ENCODE data around the gene GALNT6. TPM values are rescaled to one million over a fixed set of nuclear protein-coding genes. Genes with fewer than 3 reads are reported as not detected.

The GALNT6 gene, protein sequence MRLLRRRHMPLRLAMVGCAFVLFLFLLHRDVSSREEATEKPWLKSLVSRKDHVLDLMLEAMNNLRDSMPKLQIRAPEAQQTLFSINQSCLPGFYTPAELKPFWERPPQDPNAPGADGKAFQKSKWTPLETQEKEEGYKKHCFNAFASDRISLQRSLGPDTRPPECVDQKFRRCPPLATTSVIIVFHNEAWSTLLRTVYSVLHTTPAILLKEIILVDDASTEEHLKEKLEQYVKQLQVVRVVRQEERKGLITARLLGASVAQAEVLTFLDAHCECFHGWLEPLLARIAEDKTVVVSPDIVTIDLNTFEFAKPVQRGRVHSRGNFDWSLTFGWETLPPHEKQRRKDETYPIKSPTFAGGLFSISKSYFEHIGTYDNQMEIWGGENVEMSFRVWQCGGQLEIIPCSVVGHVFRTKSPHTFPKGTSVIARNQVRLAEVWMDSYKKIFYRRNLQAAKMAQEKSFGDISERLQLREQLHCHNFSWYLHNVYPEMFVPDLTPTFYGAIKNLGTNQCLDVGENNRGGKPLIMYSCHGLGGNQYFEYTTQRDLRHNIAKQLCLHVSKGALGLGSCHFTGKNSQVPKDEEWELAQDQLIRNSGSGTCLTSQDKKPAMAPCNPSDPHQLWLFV
- 10 to 100 TPM; 24.7 to 27.1 TPM for total RNA-seq

DNA sequence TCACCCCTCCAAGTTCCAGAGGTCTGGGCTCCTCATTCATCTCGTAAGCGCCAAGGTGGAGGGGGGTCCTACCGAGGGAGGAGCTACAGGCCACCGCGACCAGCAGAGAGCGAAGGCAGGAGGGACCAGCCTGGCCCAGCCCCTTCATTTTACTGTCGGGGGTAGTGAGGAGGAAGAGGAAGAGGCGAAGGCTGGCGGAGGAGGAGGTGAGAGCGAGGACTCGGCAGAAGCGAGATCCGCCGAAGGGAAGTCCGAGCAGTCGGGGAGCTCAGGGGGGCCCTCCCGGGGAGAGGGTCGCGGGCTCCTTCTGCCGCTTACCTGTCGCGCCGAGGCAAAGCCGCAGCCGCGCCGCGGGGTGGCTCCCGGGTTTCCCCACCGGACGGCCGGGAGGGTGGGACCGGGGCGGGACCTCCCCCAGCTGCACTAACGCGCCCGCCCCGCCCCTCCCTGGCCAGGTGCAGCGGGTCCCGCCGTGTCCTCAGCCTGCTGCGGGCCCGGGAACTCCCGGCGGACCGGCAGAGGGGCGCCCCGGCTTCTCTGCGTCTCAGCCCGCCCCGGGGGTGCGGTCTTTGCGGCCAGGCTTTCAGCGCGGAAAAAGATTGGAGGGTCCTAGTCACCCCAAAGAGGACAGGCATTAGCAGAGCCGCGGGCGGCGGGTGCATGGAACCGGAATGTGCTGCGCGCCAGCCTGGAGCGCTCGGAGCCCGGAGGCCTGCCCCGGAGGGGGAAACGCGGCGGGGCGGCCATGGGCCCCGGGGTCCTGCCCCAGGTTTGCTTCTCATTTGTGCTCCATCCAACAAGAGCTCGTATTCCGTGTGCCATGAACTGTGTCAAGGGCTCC is at the start of gene GALNT6:
Gene GALNT6, minus strand, starts transcription at position 124 of the 841 bp plus-strand sequence. CDS start 11,625 bp downstream, outside the sequence.
- no peaks in the 10 kb centered on the region for H3K27me3 ChIP-seq
- H3K4me1 ChIP-seq: peaks cover 7% of the 10 kb centered on the region
- H3K36me3 ChIP-seq: no peaks in the 10 kb centered on the region
- DNase-seq: peak; percentile 85
- peak within 1 kb of the TSS; percentile 71 to 87 for H3K9ac ChIP-seq (ENCODE audit: low read depth in 2 of 2, low read length in 2 of 2)
- H3K4me3 ChIP-seq: peak within 1 kb of the TSS; percentile 61
- TF ChIP-seq, protein P1, sequence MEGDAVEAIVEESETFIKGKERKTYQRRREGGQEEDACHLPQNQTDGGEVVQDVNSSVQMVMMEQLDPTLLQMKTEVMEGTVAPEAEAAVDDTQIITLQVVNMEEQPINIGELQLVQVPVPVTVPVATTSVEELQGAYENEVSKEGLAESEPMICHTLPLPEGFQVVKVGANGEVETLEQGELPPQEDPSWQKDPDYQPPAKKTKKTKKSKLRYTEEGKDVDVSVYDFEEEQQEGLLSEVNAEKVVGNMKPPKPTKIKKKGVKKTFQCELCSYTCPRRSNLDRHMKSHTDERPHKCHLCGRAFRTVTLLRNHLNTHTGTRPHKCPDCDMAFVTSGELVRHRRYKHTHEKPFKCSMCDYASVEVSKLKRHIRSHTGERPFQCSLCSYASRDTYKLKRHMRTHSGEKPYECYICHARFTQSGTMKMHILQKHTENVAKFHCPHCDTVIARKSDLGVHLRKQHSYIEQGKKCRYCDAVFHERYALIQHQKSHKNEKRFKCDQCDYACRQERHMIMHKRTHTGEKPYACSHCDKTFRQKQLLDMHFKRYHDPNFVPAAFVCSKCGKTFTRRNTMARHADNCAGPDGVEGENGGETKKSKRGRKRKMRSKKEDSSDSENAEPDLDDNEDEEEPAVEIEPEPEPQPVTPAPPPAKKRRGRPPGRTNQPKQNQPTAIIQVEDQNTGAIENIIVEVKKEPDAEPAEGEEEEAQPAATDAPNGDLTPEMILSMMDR (IDR thresholded peaks at IDR 0.05): no peak
- no peaks in the 10 kb centered on the region for H3K9me3 ChIP-seq
- intact Hi-C loops (cut with DNase I): no loop called here
- H3K27ac ChIP-seq: peak within 1 kb of the TSS; percentile 38

DNA sequence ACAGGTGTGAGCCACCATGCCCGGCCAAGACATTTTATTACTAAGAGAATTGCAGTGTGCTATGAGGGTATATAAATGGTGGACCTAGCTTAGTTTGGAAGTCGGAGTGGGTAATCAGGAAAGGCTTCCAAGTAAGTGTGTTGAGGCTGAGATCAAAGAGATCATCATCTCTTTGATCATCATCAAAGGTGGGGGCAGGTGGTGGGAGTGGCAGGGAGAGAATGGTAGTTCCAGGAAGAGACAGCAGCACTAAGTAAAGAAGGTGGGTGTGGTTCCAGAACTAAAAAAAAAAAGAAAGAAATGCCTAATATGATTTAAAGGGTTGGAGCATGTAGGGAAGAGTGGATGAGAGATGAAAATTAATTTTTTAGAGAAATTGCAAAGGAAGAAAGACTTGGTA is 48.1 kb upstream of the GALNT6 start:
- TF ChIP-seq, protein P1 (IDR thresholded peaks at IDR 0.05): no peak
- Histone ChIP-seq H3K4me3 (no peak overlapping the region), H3K9me3 (no peaks in the 10 kb centered on the region), H3K27me3 (no peaks in the 10 kb centered on the region), H3K9ac (ENCODE audit: low read depth in 2 of 2, low read length in 2 of 2) (no peak overlapping the region), H3K27ac (no peak overlapping the region), H3K4me1 (no peaks in the 10 kb centered on the region), H3K36me3 (no peaks in the 10 kb centered on the region)
- intact Hi-C loops (cut with DNase I): no loop called here
- peak; percentile 31 for DNase-seq

DNA sequence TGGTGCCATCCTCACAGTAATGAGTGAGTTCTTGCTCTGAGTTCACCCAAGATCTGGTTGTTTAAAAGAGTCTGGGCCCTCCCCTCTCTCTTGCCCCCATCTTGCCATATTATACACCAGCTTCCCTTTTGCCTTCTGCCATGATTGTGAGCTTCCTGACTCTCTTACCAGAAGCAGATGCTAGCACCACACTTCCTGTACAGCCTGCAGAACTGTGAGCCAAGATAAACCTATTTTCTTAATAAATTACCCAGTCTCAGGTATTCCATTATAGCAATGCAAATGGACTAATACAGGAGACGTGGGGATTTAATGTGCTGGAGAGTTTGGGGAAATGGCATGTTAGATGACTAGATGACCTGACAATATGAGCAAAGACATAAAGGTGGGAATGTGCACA is 46.2 kb upstream of the GALNT6 start:
- no peaks in the 10 kb centered on the region for H3K27me3 ChIP-seq
- H3K4me3 ChIP-seq: no peak overlapping the region
- no peak for DNase-seq
- H3K27ac ChIP-seq: no peak overlapping the region
- intact Hi-C loops (cut with DNase I): no loop called here
- TF ChIP-seq, protein P1 (IDR thresholded peaks at IDR 0.05): no peak
- no peaks in the 10 kb centered on the region for H3K4me1 ChIP-seq
- no peak overlapping the region for H3K9ac ChIP-seq (ENCODE audit: low read depth in 2 of 2, low read length in 2 of 2)
- H3K9me3 ChIP-seq: no peaks in the 10 kb centered on the region
- no peaks in the 10 kb centered on the region for H3K36me3 ChIP-seq

DNA sequence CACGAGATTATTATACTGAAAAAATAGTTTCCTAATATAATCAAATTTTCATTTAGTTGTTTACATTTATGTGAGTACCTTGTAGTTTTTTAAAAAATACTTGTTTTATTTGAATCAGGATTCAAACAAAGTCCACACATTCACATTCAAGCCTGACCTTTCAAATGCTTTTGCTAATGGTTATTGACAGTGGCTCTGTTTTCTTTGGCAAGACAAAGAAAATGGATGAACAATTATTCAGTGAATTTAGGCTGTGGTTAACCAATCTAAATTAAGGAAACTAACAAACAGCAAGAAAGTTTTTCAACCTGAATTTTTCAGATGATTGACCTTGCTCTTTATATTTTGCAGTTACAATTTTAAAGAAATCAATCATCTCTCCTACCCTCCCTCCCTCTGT is 43.1 kb upstream of the GALNT6 start:
- H3K4me3 ChIP-seq: no peak overlapping the region
- H3K36me3 ChIP-seq: no peaks in the 10 kb centered on the region
- H3K27me3 ChIP-seq: no peaks in the 10 kb centered on the region
- TF ChIP-seq, protein P1 (IDR thresholded peaks at IDR 0.05): no peak
- intact Hi-C loops (cut with DNase I): no loop called here
- H3K9me3 ChIP-seq: no peaks in the 10 kb centered on the region
- no peak overlapping the region for H3K9ac ChIP-seq (ENCODE audit: low read depth in 2 of 2, low read length in 2 of 2)
- no peak overlapping the region for H3K27ac ChIP-seq
- H3K4me1 ChIP-seq: no peaks in the 10 kb centered on the region
- DNase-seq: no peak

DNA sequence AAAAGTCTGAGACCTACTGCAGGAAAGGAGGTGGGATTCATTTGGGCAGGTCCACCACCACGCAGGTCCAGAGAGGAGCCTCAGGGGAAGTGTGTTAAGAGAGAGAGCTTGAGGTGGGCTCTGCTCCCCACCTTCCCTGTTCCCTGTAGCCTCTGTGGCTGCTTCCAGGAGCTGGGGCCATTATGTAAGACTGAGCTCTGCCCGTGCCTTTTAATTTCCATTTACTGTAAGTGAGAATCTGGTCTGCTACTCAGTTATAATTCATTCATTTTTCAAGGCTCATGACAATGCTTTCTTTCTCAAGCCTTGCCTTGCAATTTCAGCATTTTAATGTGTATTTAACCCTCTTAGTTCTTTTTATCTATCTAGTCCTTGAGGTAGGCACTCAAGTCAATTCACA is 41.7 kb upstream of the GALNT6 start:
- Histone ChIP-seq H3K4me3 (no peak overlapping the region), H3K36me3 (no peaks in the 10 kb centered on the region), H3K9ac (ENCODE audit: low read depth in 2 of 2, low read length in 2 of 2) (no peak overlapping the region), H3K27me3 (no peaks in the 10 kb centered on the region), H3K27ac (no peak overlapping the region), H3K9me3 (no peaks in the 10 kb centered on the region), H3K4me1 (no peaks in the 10 kb centered on the region)
- intact Hi-C loops (cut with DNase I): no loop called here
- no peak for DNase-seq
- TF ChIP-seq, protein P1 (IDR thresholded peaks at IDR 0.05): no peak

Data from colonic mucosa (tissue), 4 donors.